GM19324 (cell line): Measurements from ENCODE around the gene GPRC5C.
"Not testable (repeated sequence)": the region's sequence is repeated elsewhere in the genome, so short reads cannot be mapped to it uniquely, and the experiment has no call there.

Experiments used
- ATAC-seq: cut with Tn5 transposase; IDR thresholded peaks from one replicate; pipeline ENCODE4 v1.9.1; 2021; ENCODE audit warnings: mild to moderate bottlenecking, moderate library complexity; ENCODE audit not compliant: unreplicated experiment, low FRiP score

The GPRC5C gene

DNA sequence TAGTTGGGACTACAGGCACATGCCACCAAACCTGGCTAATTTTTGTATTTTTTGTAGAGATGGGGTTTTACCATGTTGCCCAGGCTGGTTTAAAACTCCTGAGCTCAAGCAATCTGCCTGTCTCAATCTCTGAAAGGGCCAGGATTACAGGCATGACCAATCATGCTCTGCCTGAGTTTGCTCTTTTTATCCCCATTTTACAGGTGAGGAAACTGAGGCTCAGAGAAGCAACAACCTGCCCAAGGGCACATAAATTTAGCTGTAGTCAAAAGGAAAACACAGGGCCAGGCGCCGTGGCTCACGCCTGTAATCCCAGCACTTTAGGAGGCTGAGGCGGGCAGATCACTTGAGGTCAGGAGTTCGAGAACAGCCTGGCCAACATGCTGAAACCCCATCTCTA is 26.6 kb upstream of the GPRC5C start:
- not testable (repeated sequence) for ATAC-seq

DNA sequence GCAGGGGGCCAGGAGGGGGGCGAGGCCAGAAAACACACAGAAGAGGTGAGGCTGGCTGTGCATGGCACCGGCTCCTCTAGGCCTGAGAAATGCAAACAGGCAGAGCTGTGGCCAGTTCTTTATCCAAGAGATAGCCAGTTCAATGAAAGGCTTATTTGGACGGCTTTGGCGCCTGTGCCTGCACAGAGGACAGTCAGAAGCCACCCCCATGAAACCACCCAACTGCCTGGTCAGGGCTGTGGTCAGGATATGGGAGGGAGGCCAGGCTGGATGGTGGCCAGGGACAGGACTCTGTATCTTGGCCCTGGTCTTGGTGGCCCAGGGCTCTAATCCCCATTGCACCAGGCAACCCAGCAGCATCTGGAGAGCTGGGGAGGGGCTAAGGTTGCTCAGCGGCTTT is 24.5 kb upstream of the GPRC5C start:
- ATAC-seq: no peak

DNA sequence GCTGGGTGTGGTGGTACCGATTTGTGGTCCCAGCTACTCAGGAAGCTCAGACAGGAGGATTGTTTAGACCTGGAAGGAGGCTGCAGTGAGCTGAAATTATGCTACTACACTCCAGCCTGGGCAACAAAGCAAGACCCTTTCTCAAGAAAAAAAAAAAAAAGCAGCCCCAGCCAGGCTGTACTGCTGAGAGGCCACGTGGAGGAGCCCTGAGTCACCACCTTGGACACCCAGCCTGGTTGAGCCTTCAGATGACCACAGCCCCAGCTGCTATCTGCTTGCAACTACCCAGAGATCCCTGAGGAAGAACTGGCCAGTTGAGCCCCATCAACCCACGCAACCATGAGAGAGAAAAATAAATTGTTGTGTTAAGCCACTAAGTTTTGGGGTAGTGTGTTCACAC is 23.6 kb upstream of the GPRC5C start:
- no peak for ATAC-seq

DNA sequence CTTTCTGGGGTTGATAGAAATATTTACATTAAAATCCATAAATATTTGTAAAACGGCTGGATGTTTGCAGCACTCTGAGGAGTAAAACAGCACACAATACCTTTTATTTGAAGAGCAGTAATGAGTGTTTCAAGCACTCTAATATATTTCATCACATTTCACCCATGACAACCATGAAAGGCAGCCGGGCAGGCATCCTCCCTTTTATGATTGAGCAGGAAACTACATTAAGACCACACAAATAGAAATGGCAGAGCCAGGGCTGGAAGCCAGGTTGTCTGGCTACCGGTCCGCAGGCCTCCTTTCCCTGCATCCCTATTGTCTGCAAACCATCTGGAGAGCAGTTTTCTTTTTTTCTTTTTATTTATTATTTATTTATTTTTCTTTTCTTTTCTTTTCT is 23.1 kb upstream of the GPRC5C start:
- no peak for ATAC-seq

DNA sequence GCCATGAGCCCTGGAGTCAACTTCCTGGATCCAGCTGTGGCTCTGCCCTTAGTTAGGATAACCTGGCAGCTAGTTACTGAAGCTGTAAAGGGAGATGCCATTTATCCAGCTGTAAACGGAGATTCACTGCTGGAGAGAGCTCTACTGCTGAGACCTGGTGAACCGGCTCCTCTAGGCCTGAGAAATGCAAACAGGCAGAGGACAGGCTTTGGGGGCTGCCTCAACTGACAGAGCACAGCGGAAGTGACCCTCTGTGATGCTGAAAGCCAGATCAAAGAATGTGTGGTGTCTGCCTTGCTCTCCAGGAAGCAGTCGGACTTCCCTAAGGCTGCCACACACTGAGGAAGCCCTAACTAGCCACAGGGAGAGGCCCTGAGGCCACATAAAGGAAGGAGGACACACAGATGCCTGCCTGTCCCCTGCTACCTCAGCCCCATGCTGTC is 21.9 kb upstream of the GPRC5C start:
- no peak for ATAC-seq

DNA sequence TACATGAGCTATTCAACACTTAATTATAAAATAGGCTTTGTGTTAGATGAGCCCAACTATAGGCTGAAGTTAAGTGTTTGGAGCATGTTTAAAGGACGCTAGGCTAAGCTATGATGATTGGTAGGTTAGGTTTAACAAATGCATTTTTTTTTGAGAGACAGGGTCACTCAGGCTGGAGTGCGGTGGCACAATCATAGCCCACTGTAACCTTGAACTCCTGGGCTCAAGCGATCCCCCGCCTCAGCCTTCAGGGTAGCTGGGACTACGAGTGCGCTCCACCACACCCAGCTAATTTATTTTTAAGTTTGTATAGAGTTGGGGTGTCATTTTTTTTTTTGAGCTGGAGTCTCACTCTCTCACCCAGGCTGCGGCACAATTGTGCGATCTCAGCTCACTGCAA is 19.3 kb upstream of the GPRC5C start:
- ATAC-seq: no peak

DNA sequence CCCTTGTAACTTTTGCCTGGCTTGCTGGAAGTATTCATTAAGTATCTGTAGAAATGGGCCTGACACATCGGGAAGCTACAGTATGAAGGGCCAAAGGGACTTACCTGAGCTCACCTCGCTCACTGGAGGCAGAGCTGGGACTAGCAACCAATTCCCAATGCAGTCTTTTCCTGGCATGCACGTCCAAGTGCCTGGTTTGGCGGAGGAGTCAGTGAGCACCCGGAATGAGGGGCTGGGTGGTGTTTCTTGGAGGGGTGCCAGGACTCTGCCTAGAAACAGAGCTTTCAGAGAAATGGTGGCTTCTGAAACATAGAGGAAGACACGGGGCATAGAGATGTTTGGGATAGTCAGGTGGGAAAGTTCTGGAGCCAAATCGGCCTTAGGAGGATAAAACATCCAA is 18.4 kb upstream of the GPRC5C start:
- no peak for ATAC-seq

DNA sequence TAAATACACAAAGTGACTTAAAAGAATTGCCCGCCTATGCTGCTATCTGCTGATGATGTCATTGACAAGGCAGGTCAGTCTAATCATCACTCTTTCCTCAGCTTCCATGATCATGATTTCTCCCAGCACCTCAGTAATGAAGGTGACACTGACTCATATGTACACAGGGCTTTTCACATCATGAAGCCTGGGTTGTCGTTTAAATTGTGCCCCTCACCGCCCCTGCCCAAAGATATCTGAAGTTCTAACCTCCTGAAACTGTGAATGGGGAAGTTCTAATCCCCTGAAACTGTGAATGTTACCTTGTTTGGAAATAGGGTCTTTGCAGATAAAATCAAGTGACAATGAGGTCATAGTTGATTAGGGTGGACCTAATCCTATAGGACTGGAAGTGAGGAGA is 17.4 kb upstream of the GPRC5C start:
- ATAC-seq: no peak

DNA sequence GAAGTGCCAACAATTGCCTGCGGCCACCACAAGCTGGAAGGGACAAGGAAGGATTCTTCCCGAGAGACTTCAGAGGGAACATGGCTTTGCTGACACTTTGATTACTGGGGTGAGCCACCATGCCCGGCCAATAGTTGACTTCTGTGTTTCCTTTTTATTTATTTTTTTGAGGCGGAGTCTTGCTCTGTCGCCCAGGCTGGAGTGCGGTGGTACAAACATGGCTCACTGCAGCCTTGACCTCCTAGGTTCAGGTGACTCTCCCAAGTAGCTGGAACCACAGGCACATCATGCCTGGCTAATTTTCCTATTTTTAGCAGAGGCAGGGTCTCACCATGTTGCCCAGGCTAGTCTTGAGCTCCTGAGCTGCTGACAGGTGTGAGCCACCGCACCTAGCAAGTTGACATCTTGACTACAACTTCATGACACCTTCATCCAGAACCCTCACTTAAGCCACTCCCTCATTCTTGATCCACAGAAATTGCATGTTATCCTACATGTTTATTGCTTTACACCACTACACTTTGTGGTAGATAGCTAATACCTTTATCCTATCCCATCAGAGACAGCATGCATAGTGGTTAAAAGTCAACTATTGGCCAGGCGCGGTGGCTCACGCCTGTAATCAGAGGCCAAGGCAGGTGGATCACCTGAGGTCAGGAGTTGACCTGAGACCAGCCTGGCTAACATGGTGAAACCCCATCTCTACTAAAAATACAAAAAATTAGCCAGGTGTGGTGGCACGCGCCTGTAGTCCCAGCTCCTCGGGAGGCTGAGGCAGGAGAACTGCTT is 16.1 kb upstream of the GPRC5C start:
- ATAC-seq: no peak

DNA sequence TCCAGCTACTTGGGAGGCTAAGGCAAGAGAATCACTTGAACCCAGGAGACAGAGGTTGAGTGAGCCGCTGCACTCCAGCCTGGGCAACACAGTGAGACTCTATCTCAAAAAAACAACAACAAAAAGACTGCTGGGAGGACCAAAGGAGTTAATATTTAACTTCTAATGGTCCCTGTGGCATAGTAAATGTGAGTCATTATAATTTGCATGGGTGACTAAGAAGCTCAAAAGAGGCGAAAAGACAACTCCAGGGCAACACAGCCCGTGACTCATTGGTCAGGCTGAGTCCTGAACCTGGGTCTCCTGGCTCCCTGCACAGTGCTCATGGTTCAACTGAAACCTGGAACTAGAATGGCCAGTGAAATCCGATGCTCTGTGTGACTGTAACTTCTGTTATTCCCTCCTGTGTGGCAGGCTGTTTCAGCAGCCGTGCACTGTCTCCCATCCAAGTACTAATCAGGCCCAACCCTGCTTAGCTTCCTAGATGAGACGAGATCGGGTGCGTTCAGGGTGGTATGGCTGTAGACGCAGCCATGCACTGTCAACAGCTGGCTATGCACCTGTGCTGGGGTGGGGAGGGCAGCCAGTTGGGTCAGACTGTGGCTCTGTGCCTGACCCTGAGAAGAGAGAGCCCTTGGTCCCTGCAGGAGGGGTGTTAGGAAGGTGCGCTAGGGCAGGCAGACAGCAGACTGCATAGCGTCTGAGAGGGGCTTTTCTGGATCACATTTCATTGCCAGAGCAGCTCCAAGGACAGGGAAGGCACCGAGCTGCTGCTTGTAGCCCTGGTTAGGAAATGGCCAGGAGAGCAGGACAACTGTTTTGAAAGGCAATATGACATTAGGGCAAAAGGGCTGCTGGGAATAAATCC is 14.5 kb upstream of the GPRC5C start:
- ATAC-seq: peak; percentile 77

DNA sequence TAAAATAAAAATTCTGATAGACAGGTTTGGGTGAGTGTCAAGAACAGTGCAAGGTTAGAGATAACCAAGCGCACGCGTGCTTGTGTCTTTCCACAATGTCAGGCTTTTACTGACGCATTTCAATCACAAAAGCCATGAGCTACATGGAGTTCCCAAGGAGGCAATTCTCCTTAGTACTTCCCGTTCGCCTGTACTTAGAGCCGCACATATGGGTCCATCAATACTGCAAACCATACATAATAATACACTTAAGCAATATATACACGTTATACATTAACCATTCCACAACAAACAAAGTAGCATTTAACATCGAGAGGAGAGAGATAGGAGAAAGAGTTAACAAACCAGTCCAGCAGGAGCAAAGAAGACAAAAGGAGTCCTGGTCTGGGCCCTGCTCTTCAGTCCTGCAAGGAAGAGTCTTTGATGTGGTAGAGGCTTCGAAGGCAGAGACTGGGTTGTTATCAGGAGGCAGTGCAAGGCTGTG is 11.9 kb upstream of the GPRC5C start:
- no peak for ATAC-seq

DNA sequence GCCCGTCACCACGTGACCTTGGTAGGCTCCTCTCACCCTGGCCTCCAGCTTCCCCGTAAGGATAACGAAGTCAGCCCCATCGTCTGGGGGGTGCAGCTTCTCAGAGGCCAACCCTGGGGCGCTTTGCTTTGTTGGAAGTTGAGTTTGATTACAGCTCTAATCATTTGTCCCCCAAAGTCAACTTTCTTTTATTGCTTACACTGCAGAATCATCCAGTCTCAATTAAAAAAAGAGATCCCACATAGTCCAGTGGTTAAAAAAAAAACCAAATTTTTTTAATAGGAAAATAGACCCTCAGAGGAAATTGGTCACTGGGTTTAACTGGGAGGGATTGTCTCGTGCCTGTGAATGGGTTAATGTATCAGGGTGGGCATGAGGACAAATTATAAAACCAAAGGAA is 7.8 kb upstream of the GPRC5C start:
- ATAC-seq: no peak

DNA sequence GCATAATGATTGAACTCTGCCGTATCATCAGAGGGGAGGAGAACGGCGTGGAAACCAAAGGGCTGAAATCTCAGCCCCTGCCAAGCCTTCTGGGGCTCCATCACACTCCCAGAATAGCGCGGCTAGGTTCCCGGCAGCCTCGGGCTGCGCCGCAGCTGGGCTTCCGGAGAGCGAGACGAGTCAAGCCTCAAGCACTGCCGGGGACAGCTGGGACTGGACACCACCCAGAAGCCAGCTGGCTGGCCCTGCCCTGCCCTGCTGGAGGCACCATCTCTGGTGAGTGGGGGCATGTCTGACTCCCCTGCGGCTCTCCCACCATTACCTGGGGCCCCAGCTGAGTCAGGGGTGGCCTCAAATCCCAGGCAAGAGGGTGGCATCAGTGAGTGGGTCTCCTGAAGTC is 7.2 kb upstream of the GPRC5C start:
- no peak for ATAC-seq

DNA sequence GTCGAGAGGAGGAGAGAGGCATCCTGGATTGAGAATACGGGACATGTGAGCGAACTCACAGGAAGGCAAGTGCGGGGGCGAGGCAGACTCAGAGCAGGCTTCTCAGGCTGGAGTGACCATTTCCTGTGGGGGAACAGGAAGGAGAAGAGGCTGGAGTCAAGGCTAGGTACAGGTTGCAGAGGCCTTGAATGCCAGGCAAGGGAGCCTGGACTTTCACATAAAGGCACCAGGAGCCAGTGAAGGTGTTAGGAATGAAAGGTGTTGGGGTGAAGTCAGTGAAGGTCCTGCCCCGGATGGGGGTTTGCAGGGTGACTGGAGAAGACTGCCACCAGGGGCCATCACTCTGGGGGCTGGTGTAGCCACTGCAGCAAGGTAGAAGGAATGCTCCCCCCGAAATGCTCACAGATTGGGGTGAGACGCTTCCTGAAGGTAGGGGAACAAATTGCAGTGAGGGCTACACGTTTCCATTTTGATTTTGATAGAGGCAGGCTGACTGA is 5.3 kb upstream of the GPRC5C start:
- ATAC-seq: no peak

DNA sequence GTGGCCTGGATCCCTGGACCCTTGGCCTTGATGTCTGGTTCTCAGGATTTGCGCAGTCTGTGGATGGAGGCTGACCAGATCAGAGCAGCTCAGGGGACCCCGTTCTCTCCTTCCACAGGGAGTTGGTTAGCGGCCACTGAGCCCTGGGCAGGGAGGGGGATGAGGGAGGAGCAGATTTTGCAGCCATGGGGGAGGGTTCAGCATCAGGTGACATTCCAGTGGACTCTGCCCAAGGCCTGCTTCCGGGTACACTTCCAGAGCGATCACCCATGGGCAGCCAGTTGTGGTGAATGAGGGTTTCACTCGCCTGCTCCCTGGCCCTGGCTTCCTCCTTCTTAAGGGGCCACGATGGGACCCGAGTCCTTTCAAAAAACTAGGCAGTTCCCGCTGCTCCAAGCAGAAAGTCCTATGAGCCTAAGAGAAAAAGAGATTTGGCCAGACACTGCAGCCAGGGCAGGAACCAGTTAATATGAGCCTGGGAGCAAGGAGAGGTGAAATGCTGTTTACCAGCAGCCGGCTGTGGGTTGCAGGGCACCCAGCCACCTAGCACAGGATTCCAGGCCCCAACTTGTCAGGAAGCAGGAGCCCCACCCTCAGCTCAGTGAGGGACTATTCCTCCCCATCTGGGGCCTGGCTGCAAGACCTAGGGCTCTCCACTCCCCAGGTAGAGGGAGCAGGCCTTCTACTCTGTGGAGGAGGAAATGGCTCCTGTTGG is 4.7 kb upstream of the GPRC5C start:
- ATAC-seq: no peak

DNA sequence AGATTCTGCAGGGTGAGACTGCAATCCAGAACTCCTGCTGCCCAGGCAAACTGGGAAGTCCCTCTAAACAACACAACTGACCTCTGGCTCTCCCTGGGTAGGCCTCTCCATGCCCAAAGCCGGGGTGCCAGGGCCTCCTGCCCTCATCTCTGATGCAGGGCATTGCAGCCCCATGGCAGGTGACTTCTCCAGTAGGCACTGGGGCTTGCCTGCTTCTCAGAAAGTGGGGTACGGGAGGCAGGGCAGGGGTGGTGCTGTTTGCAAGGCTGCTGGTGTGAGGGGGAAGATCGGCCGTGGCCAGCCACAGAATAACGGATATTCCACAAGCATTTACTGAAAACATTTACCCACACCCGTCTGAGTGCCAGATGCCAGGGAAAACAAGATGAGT is 4.1 kb upstream of the GPRC5C start:
- no peak for ATAC-seq

DNA sequence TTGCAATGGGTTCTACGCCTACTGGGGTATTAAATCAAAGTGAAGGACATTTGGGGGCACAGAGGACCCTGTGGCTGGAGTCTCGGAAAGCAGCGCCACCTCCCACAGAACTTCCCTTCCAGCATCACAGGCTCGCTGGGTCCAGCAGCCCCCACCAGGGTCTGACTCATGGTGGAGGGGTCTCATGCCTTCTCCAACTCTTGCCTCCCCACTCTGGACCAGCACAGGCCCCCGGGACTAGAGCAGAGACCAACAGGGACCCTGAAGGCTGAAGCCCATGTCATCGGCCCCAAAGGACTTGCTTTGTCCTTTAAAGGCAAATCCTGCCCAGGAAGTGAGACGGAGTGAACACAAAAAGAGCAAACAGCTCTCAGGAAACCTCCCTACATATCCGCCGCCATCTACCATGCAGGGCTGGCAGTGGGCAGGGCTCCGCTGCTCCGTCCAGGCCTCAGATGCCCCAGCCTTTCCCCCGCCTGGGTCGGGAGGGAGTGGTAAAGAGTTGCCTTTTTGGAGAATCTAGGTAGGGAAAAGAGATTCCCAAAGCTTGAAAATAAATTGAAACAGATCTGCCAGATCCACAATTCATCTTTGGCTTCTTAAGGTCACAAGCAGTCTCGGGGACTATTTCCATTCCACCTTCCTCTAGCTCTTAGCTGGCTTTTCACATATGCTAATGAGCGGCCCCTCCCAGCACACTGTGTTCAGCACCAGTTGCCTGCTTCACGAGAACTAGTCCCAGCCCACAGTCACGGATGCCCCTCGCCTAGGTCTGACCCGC is 2.1 kb upstream of the GPRC5C start:
- no peak for ATAC-seq

DNA sequence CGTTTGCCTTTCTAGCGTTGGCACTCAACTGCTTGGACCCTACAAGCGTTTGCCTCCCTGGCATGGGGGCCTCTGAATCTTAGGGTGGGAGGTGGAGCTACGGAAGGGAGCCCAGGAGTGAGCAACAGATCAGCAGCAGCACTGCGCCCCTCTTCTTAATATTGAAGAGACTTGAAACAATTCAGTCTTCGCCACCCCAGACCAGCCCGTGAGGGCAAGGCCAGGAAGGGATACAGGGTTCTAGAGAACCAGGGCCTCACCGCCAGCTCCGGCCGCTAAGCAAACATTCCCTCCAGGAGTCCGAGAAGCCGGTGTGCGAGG is 1.5 kb upstream of the GPRC5C start:
- no peak for ATAC-seq

DNA sequence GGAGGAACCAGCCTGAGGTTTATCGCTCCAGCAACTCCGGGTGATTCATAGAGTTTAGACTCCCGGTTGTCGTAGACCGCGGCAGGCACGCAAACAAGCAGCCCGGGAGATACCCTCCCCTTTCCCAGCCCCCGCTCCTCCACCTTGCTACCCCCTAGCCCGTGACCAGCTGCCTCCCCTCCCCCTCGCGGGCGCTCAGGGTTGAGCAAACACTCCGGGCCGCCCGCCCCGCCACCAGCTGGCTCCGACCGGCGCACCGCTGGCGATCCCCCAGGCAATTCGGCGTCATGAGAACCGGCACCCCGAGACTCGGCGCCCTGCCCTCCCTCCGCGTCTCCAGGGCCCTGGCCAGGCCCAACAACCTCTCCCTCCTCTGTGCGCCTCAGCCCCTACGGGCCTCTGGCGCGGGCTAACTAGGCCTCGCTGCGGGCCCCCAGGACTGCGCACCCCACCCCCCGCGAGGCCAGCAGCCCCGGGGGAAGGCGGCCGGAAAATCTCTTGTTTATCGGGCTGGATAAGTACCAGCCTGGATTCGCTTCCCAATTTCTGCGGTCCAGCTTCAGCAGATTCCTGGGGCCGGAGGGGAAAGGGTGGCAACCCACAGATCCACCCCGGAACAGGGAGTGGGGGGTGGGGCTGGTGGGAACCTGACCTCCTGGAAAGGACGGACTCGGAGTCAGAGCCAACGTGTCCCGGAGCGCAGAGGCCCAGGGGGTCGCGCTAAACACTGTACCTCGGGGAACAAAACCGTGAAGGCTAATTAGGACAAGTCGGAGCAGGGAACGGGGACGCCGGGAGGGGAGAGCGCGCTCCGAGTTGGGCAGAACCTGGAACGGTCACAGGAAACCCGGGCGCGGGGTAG is 951 bp upstream of the GPRC5C start:
- ATAC-seq: no peak

DNA sequence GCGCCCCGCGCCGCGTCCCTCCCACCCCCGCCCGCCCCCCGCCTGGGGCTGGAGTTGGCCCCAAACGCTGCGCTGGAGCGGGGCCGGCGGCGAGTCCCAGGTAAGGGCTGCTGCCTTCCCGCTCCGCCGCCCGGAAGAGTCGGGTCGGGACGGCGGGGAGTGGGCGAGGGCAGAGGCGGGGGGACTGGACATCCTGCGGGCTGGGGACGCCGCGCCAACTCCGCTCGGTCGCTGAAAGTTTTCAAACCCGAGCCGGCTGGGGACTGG is 469 bp downstream of the GPRC5C start:
- no peak for ATAC-seq
